H1 (cell line): ENCODE measurements around the gene KCNJ4. TPM values are rescaled to one million over a fixed set of nuclear protein-coding genes. Genes with fewer than 3 reads are reported as not detected.

Experiments
- CTCF ChIA-PET: fragments of 300-600 bp; sonication (Branson Sonifier 250); formaldehyde crosslinking; loops from one replicate; lab custom pipeline; 2021; ENCODE audit not compliant: partially characterized antibody; lab: Charles Lee
- POLR2A ChIA-PET: fragments of 300-600 bp; sonication (Branson Sonifier 250); formaldehyde crosslinking; loops from one replicate; lab custom pipeline; 2021; ENCODE audit warnings: inconsistent platforms; ENCODE audit not compliant: partially characterized antibody; lab: Charles Lee
- DNase-seq, 2 experiments: peaks; one replicate each; pipeline versions ENCODE4 v3.0.0 to v3.0.0-alpha.2; 2010 to 2022; ENCODE audit warnings: low spot score in 2 of 2, low read depth in 1 of 2, mixed read lengths in 1 of 2
- FAIRE-seq: peaks from 2 replicates; lab custom pipeline; 2011; peaks lifted over from hg19 to GRCh38; lab: Jason Lieb, UNC
- H2AFZ ChIP-seq: 2 replicates; pipeline ENCODE4 v1.8.1; 2012; ENCODE audit warnings: low read length, inconsistent platforms
- H2AK5ac ChIP-seq: 2 replicates; pipeline ENCODE4 v1.6.1; 2013; ENCODE audit warnings: low read depth, low read length
- H2BK120ac ChIP-seq: replicated peaks from 2 replicates; pipeline ENCODE3; 2013; ENCODE audit warnings: low read depth, low read length, inconsistent platforms
- H2BK12ac ChIP-seq: 2 replicates; pipeline ENCODE4 v1.6.1; 2013; ENCODE audit warnings: low read depth, low read length
- H2BK15ac ChIP-seq: 2 replicates; pipeline ENCODE4 v1.6.1; 2013; ENCODE audit warnings: low read length
- H2BK20ac ChIP-seq: 2 replicates; pipeline ENCODE4 v1.6.1; 2013; ENCODE audit warnings: low read length
- H2BK5ac ChIP-seq: 2 replicates; pipeline ENCODE4 v1.6.1; 2013; ENCODE audit warnings: low read depth, low read length
- H3K14ac ChIP-seq: 2 replicates; pipeline ENCODE4 v1.6.1; 2013; ENCODE audit warnings: inconsistent platforms; ENCODE audit not compliant: insufficient read length
- H3K18ac ChIP-seq: 2 replicates; pipeline ENCODE4 v1.6.1; 2013; ENCODE audit warnings: low read length; ENCODE audit errors: extremely low read depth
- H3K23ac ChIP-seq: 2 replicates; pipeline ENCODE4 v1.6.1; 2013; ENCODE audit warnings: inconsistent platforms; ENCODE audit not compliant: insufficient read length
- H3K23me2 ChIP-seq: 2 replicates; pipeline ENCODE4 v1.6.1; 2013; ENCODE audit warnings: low read depth, low read length
- H3K27ac ChIP-seq: 2 replicates; pipeline ENCODE4 v1.6.1; 2011; ENCODE audit warnings: low read depth, low read length, inconsistent platforms
- H3K27me3 ChIP-seq, 4 experiments: replicated peaks in 1 of 4; 1 replicate in 1 of 4; 2 replicates in 3 of 4; pipeline versions ENCODE4 v1.6.1 to v1.8.1; 2011 to 2013; ENCODE audit warnings: low read length in 3 of 4, mild to moderate bottlenecking in 3 of 4, inconsistent platforms in 2 of 4, mixed read lengths in 2 of 4, moderate library complexity in 1 of 4; ENCODE audit not compliant: control insufficient read depth in 3 of 4, insufficient read depth in 3 of 4; ENCODE audit errors: extremely low read depth in 1 of 4
- H3K36me3 ChIP-seq, 4 experiments: 2 replicates each; pipeline versions ENCODE4 v1.6.1 to v1.8.1; 2011 to 2013; ENCODE audit warnings: mild to moderate bottlenecking in 4 of 4, low read length in 3 of 4, moderate library complexity in 2 of 4, control low read depth in 1 of 4, inconsistent platforms in 1 of 4; ENCODE audit not compliant: insufficient read depth in 4 of 4, control insufficient read depth in 2 of 4
- H3K4ac ChIP-seq: replicated peaks from 2 replicates; pipeline ENCODE3; 2013; ENCODE audit warnings: low read length, low read depth, mixed read lengths, inconsistent platforms; ENCODE audit not compliant: insufficient read length
- H3K4me1 ChIP-seq, 4 experiments: replicated peaks in 1 of 4; 1 replicate in 1 of 4; 2 replicates in 3 of 4; pipeline versions ENCODE4 v1.6.1 to v1.8.1; 2011 to 2013; ENCODE audit warnings: low read length in 3 of 4, inconsistent platforms in 2 of 4, mixed read lengths in 1 of 4; ENCODE audit not compliant: insufficient read depth in 4 of 4, control insufficient read depth in 3 of 4
- H3K4me2 ChIP-seq, 2 experiments: 2 replicates each; pipeline versions ENCODE4 v1.6.1 to v1.8.1; 2011 to 2013; ENCODE audit warnings: low read depth in 2 of 2, low read length in 2 of 2, control low read depth in 1 of 2, inconsistent platforms in 1 of 2, mild to moderate bottlenecking in 1 of 2; ENCODE audit not compliant: insufficient read depth in 1 of 2
- H3K4me3 ChIP-seq, 4 experiments: fragments of 200-600, 300-600 bp in 1 of 4; sonication (generic), shearing (Covaris generic), sonication (Bioruptor Twin) in 1 of 4; 2 replicates each; pipeline versions ENCODE4 v1.5.1 to v1.8.1; 2011 to 2016; ENCODE audit warnings: low read length in 4 of 4, low read depth in 3 of 4, control low read depth in 2 of 4, inconsistent platforms in 2 of 4, mild to moderate bottlenecking in 2 of 4, mixed read lengths in 1 of 4, moderate library complexity in 1 of 4; ENCODE audit not compliant: insufficient read depth in 2 of 4; ENCODE audit errors: extremely low read depth in 1 of 4
- H3K56ac ChIP-seq: replicated peaks from 2 replicates; pipeline ENCODE3; 2013; ENCODE audit warnings: low read depth, mild to moderate bottlenecking, mixed read lengths, low read length, inconsistent platforms; ENCODE audit not compliant: insufficient read length
- H3K79me1 ChIP-seq: 2 replicates; pipeline ENCODE4 v1.6.1; 2013; ENCODE audit warnings: low read depth, low read length, control low read depth
- H3K79me2 ChIP-seq, 2 experiments: 2 replicates each; pipeline versions ENCODE4 v1.6.1 to v1.8.1; 2012 to 2013; ENCODE audit warnings: low read length in 2 of 2, mild to moderate bottlenecking in 2 of 2, inconsistent platforms in 1 of 2; ENCODE audit not compliant: insufficient read depth in 2 of 2, control insufficient read depth in 1 of 2
- H3K9ac ChIP-seq, 4 experiments: replicated peaks in 1 of 4; 1 replicate in 1 of 4; 2 replicates in 3 of 4; pipeline versions ENCODE4 v1.6.1 to v1.8.1; 2011 to 2013; ENCODE audit warnings: low read depth in 3 of 4, low read length in 3 of 4, control low read depth in 2 of 4, mild to moderate bottlenecking in 2 of 4, moderate library complexity in 2 of 4, inconsistent platforms in 1 of 4; ENCODE audit errors: extremely low read depth in 1 of 4
- H3K9me3 ChIP-seq, 2 experiments: 2 replicates each; pipeline versions ENCODE4 v1.6.1 to v1.8.1; 2012 to 2013; ENCODE audit warnings: mild to moderate bottlenecking in 2 of 2, moderate library complexity in 2 of 2, control low read depth in 1 of 2, inconsistent platforms in 1 of 2, low read depth in 1 of 2, low read length in 1 of 2, mixed read lengths in 1 of 2; ENCODE audit not compliant: insufficient read depth in 2 of 2
- H4K20me1 ChIP-seq, 2 experiments: replicated peaks in 1 of 2; 2 replicates each; pipeline versions ENCODE3 to v1.8.1; 2011 to 2013; ENCODE audit warnings: inconsistent platforms in 2 of 2, low read length in 2 of 2, mild to moderate bottlenecking in 1 of 2; ENCODE audit not compliant: insufficient read depth in 2 of 2, control insufficient read depth in 1 of 2
- H4K5ac ChIP-seq: 2 replicates; pipeline ENCODE4 v1.6.1; 2013; ENCODE audit warnings: low read length, low read depth, mixed read lengths, inconsistent platforms; ENCODE audit not compliant: insufficient read length
- H4K8ac ChIP-seq: 2 replicates; pipeline ENCODE4 v1.8.0; 2013; ENCODE audit warnings: mild to moderate bottlenecking, moderate library complexity, low read length, inconsistent platforms; ENCODE audit not compliant: insufficient read depth; ENCODE audit errors: extremely low read depth
- H4K91ac ChIP-seq: replicated peaks from 2 replicates; pipeline ENCODE3; 2013; ENCODE audit warnings: low read length, mixed read lengths, inconsistent platforms; ENCODE audit not compliant: insufficient read length
- ATF3 ChIP-seq: IDR thresholded peaks from 2 replicates; pipeline ENCODE4 v1.6.1; 2011; ENCODE audit warnings: low read depth, mild to moderate bottlenecking, low read length; ENCODE audit not compliant: insufficient read depth
- CTBP2 ChIP-seq: IDR thresholded peaks from 2 replicates; pipeline ENCODE4 v1.7.0; 2011; ENCODE audit warnings: borderline replicate concordance, mild to moderate bottlenecking, moderate library complexity, mixed read lengths, low read length; ENCODE audit not compliant: insufficient read depth, insufficient read length
- KDM1A ChIP-seq: fragments of 200-600, 300-600 bp; sonication (generic); IDR thresholded peaks from 2 replicates; pipeline ENCODE4 v1.7.1; 2016; ENCODE audit warnings: mild to moderate bottlenecking, low read length, borderline replicate concordance
- MAX ChIP-seq: IDR thresholded peaks from 2 replicates; pipeline ENCODE4 v1.6.1; 2012; ENCODE audit warnings: inconsistent platforms
- WGBS, 2 experiments: shearing (Covaris generic) in 1 of 2; methylation state at CpG; one replicate each; pipeline versions ENCODE4 v1.1.6 to v1.1.7; 2013 to 2015; ENCODE audit warnings: low lambda C conversion rate in 2 of 2, mixed read lengths in 2 of 2, inconsistent platforms in 1 of 2, low coverage in 1 of 2, missing lambda C conversion rate in 1 of 2; ENCODE audit not compliant: insufficient replicate concordance in 2 of 2, insufficient coverage in 1 of 2, insufficient read length in 1 of 2; ENCODE audit errors: extremely low coverage in 1 of 2, missing lambda C conversion rate in 1 of 2; 5-methylcytosine and 5-hydroxymethylcytosine counted together
- polyA plus RNA-seq, 7 experiments: library from polyadenylated mRNA; depleted of rRNA in 3 of 7; stranded (reverse) in 5 of 7; unstranded in 2 of 7; fragments of >200 nt in 5 of 7; fragments of 200-250 nt in 2 of 7; gene quantifications; 1 replicate in 5 of 7; 2 replicates in 1 of 7; 4 replicates in 1 of 7; pipeline versions ENCODE4 v1.2.1 to v1.2.3, GENCODE V29; 2011 to 2013; ENCODE audit warnings: missing spikeins in 2 of 7, mixed read lengths in 2 of 7
- total RNA-seq: library from RNA; stranded (reverse); fragmentation: NEBNext Ultra II Directional; extraction: Animal tissue kit (Norgen Biotek cat#: 25700); gene quantifications from 2 replicates; pipeline ENCODE4 v1.2.1, GENCODE V29; 2021

The KCNJ4 gene
- total and polyA plus RNA-seq, 2 of the 8 experiments (the other 6 are each of a cell fraction or from before 2014, with no cell fraction given) = 1.4 to 2.2 TPM

GRCh38 chr22:38456272-38456835 is 1.4 kb upstream of the KCNJ4 start:
- Histone ChIP-seq H3K27me3 (peaks cover 15 to 53% (median 49%) of the 10 kb centered on the region in 4 experiments), H2AK5ac (peak overlapping the region; percentile 33; the same call in 1 of the 2 replicates)

More at GRCh38 chr22:38456272-38456835, 1.4 kb upstream of the KCNJ4 start:
- ChIA-PET CTCF (interaction anchor here (1.1 to 2.5 kb wide), 2 partner anchors 12 to 21 kb away, joined by 3 to 9 read pairs; partner anchors contain the start of gene KDELR3), POLR2A (interaction anchor here (1.0 to 40.8 kb wide), 2 partner anchors 15 to 33 kb away, joined by 3 to 1102 read pairs; no protein-coding TSS in a partner anchor)
- Histone ChIP-seq H3K4me2 (peak overlapping the region; percentile 65 to 76), H3K27ac (no peak overlapping the region), H2BK15ac (peak overlapping the region; percentile 66; the same call in 1 of the 2 replicates), H3K18ac (no peak overlapping the region), H3K56ac (no peak overlapping the region), H4K20me1 (peaks cover 5 to 10% of the 10 kb centered on the region in 2 experiments), H2BK20ac (0 out of 2 replicates have a peak overlapping the region, but pooled peaks have one; percentile 21), H3K14ac (no peak overlapping the region), H3K4ac (peak overlapping the region; percentile 60), H3K4me3 (peak overlapping the region; percentile 25 to 89 (median 40); a peak in 6 of 8 replicates), H3K4me1 (peaks cover 0 to 23% (median 15%) of the 10 kb centered on the region in 4 experiments; a peak in 6 of 7 replicates), H3K79me2 (no peaks in the 10 kb centered on the region), H2BK5ac (no peak overlapping the region; the same call in 1 of the 2 replicates), H2BK12ac (peak overlapping the region; percentile 90; the same call in 1 of the 2 replicates), H3K9ac (no peak overlapping the region), H4K91ac (no peak overlapping the region), H4K5ac (no peak overlapping the region), H3K23me2 (peaks cover 17% of the 10 kb centered on the region; the same call in 1 of the 2 replicates), H3K79me1 (no peaks in the 10 kb centered on the region), H2BK120ac (peak overlapping the region; percentile 75), H3K9me3 (no peaks in the 10 kb centered on the region), H4K8ac (peak overlapping the region; percentile 35), H3K36me3 (no peaks in the 10 kb centered on the region; a peak in 1 of 8 replicates), H2AFZ (no peak overlapping the region), H3K23ac (no peak overlapping the region)
- no peak for TF ChIP-seq CTBP2
- TF ChIP-seq ATF3 = no peak
- peak; percentile 93 for TF ChIP-seq KDM1A
- TF ChIP-seq MAX = no peak
- DNase-seq (no peak), FAIRE-seq (no peak)
- WGBS, 2 experiments = 43% methylated on average over 17 of the region's 17 CpGs; no CpG with 5 or more reads in 1 of the 2 experiments
